GM19463 (cell line): ENCODE results near the gene B3GNT8.
"Not testable (repeated sequence)": the region's sequence is repeated elsewhere in the genome, so short reads cannot be mapped to it uniquely, and the experiment has no call there.

Experiments
- ATAC-seq: cut with Tn5 transposase; IDR thresholded peaks from one replicate; pipeline ENCODE4 v1.9.1; 2021; ENCODE audit warnings: mild to moderate bottlenecking, moderate library complexity; ENCODE audit not compliant: unreplicated experiment

B3GNT8 gene

GRCh38 chr19:41416194-41416674, 10.9 kb downstream of the B3GNT8 start:
- no peak for ATAC-seq

GRCh38 chr19:41415154-41415571, 12.0 kb downstream of the B3GNT8 start:
- ATAC-seq, result no peak

- no peak for ATAC-seq
These were observed 12.7 kb downstream of the B3GNT8 start for GRCh38 chr19:41414461-41414860.

GRCh38 chr19:41413947-41414346, 13.2 kb downstream of the B3GNT8 start:
- no peak for ATAC-seq

GRCh38 chr19:41412953-41413352, 14.2 kb downstream of the B3GNT8 start:
- ATAC-seq, result no peak

- no peak for ATAC-seq
These were observed 15.3 kb downstream of the B3GNT8 start for GRCh38 chr19:41411968-41412265.

GRCh38 chr19:41411100-41411967, 15.8 kb downstream of the B3GNT8 start:
- ATAC-seq, result no peak

GRCh38 chr19:41410336-41411054, 16.7 kb downstream of the B3GNT8 start:
- no peak for ATAC-seq

GRCh38 chr19:41409288-41409687, 17.9 kb downstream of the B3GNT8 start:
- ATAC-seq, result no peak

- ATAC-seq, result not testable (repeated sequence)
These were observed 18.3 kb downstream of the B3GNT8 start for GRCh38 chr19:41408846-41409245.

GRCh38 chr19:41408256-41408655, 18.9 kb downstream of the B3GNT8 start:
- no peak for ATAC-seq

GRCh38 chr19:41407271-41407670, 19.9 kb downstream of the B3GNT8 start:
- no peak for ATAC-seq

- ATAC-seq, result no peak
These were observed 21.4 kb downstream of the B3GNT8 start for GRCh38 chr19:41405776-41406175.

- ATAC-seq, result no peak
These were observed 23.8 kb downstream of the B3GNT8 start for GRCh38 chr19:41403181-41403970.

- ATAC-seq, result no peak
These were observed 25.2 kb downstream of the B3GNT8 start for GRCh38 chr19:41402010-41402409.

- no peak for ATAC-seq
These were observed 25.7 kb downstream of the B3GNT8 start for GRCh38 chr19:41401483-41401882.

- no peak for ATAC-seq
These were observed 27.6 kb downstream of the B3GNT8 start for GRCh38 chr19:41399525-41399924.

- no peak for ATAC-seq
These were observed 28.1 kb downstream of the B3GNT8 start for GRCh38 chr19:41399091-41399490.

GRCh38 chr19:41398598-41398997, 28.6 kb downstream of the B3GNT8 start:
- no peak for ATAC-seq

GRCh38 chr19:41398050-41398418, 29.1 kb downstream of the B3GNT8 start:
- no peak for ATAC-seq
